PFSK-1 (cell line): ENCODE data around the gene RNPEPL1.

Source experiments
- FOXP2 ChIP-seq: optimal IDR thresholded peaks from 2 replicates; pipeline ENCODE3; 2011; ENCODE audit warnings: borderline replicate concordance, control low read depth, inconsistent platforms; ENCODE audit not compliant: insufficient read depth; ENCODE audit errors: extremely low read length, extremely low read depth
- POLR2AphosphoS5 ChIP-seq: IDR thresholded peaks from 2 replicates; pipeline ENCODE4 v1.6.1; 2012; ENCODE audit warnings: low read depth, mild to moderate bottlenecking, control low read depth, low read length, moderate library complexity
- SIN3A ChIP-seq: IDR thresholded peaks from 2 replicates; pipeline ENCODE4 v1.6.1; 2012; ENCODE audit warnings: mild to moderate bottlenecking, low read length, moderate library complexity, borderline replicate concordance; ENCODE audit not compliant: insufficient read depth
- TAF1 ChIP-seq: IDR thresholded peaks from 2 replicates; pipeline ENCODE4 v1.6.1; 2012; ENCODE audit warnings: low read length, control low read depth, borderline replicate concordance; ENCODE audit not compliant: insufficient read depth
- TF ChIP-seq, protein P1 (sequence below), 2 experiments: IDR thresholded peaks; 2 replicates each; pipeline versions ENCODE4 v1.6.1 to v1.8.0; 2011 to 2012; ENCODE audit warnings: low read depth in 2 of 2, low read length in 2 of 2, control low read depth in 1 of 2, inconsistent platforms in 1 of 2, mild to moderate bottlenecking in 1 of 2, moderate library complexity in 1 of 2; ENCODE audit not compliant: insufficient read depth in 1 of 2

The RNPEPL1 gene

GRCh38 chr2:240588006-240588655, 19.8 kb downstream of the RNPEPL1 start:
- TF ChIP-seq POLR2AphosphoS5 (no peak), FOXP2 (no peak), SIN3A (no peak), TAF1 (no peak)
- TF ChIP-seq, protein P1, sequence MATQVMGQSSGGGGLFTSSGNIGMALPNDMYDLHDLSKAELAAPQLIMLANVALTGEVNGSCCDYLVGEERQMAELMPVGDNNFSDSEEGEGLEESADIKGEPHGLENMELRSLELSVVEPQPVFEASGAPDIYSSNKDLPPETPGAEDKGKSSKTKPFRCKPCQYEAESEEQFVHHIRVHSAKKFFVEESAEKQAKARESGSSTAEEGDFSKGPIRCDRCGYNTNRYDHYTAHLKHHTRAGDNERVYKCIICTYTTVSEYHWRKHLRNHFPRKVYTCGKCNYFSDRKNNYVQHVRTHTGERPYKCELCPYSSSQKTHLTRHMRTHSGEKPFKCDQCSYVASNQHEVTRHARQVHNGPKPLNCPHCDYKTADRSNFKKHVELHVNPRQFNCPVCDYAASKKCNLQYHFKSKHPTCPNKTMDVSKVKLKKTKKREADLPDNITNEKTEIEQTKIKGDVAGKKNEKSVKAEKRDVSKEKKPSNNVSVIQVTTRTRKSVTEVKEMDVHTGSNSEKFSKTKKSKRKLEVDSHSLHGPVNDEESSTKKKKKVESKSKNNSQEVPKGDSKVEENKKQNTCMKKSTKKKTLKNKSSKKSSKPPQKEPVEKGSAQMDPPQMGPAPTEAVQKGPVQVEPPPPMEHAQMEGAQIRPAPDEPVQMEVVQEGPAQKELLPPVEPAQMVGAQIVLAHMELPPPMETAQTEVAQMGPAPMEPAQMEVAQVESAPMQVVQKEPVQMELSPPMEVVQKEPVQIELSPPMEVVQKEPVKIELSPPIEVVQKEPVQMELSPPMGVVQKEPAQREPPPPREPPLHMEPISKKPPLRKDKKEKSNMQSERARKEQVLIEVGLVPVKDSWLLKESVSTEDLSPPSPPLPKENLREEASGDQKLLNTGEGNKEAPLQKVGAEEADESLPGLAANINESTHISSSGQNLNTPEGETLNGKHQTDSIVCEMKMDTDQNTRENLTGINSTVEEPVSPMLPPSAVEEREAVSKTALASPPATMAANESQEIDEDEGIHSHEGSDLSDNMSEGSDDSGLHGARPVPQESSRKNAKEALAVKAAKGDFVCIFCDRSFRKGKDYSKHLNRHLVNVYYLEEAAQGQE (IDR thresholded peaks at IDR 0.05; ENCODE audit: insufficient read depth in 1 of 2, low read depth in 2 of 2, low read length in 2 of 2) = no peak

GRCh38 chr2:240588669-240589068, 20.4 kb downstream of the RNPEPL1 start:
- TF ChIP-seq POLR2AphosphoS5 (no peak), FOXP2 (no peak), SIN3A (no peak), TAF1 (no peak)
- TF ChIP-seq, protein P1 (IDR thresholded peaks at IDR 0.05; ENCODE audit: insufficient read depth in 1 of 2, low read depth in 2 of 2, low read length in 2 of 2) = no peak

- no peak for TF ChIP-seq TAF1
- TF ChIP-seq FOXP2 = no peak
- TF ChIP-seq SIN3A = no peak
- no peak for TF ChIP-seq POLR2AphosphoS5
- TF ChIP-seq, protein P1 (IDR thresholded peaks at IDR 0.05; ENCODE audit: insufficient read depth in 1 of 2, low read depth in 2 of 2, low read length in 2 of 2) = no peak
These were observed 21.1 kb downstream of the RNPEPL1 start for GRCh38 chr2:240589375-240589774.

- no peak for TF ChIP-seq POLR2AphosphoS5
- TF ChIP-seq TAF1 = no peak
- no peak for TF ChIP-seq FOXP2
- TF ChIP-seq SIN3A = no peak
- TF ChIP-seq, protein P1 (IDR thresholded peaks at IDR 0.05; ENCODE audit: insufficient read depth in 1 of 2, low read depth in 2 of 2, low read length in 2 of 2) = no peak
These were observed 21.7 kb downstream of the RNPEPL1 start for GRCh38 chr2:240589850-240590525.
